Measurements from ENCODE around the gene AGPAT1. TPM values are rescaled to one million over a fixed set of nuclear protein-coding genes. Genes with fewer than 3 reads are reported as not detected.

The AGPAT1 gene
- total and polyA plus RNA-seq, 2 of the 13 experiments (the other 11 are each of a cell fraction or from before 2014, with no cell fraction given) = 51.3 to 139 TPM

DNA sequence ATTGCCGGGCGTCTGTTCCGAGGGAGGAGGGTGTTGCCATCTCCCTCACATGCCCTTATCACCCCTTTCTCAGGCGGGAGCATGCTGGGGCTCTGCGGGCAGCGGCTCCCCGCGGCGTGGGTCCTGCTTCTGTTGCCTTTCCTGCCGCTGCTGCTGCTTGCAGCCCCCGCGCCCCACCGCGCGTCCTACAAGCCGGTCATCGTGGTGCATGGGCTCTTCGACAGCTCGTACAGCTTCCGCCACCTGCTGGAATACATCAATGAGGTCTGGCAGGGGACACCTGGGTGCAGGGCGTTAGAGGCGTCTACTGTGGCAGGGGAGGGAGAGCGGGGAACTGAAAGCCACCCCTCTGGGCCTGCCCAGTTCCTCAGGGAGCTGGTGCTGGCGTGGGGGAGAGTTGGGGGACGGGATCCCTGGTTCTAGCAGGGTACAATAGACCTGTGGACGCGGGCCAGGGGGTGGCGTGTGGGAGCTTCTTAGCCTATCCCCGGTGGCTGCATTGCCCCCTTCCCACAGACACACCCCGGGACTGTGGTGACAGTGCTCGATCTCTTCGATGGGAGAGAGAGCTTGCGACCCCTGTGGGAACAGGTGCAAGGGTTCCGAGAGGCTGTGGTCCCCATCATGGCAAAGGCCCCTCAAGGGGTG is 21.2 kb downstream of the AGPAT1 start (continued):
- TF ChIP-seq PPARG (CRISPR knock-in tag; conservative IDR thresholded peaks at IDR 0.05) = 0 out of 2 replicates have a peak, but pooled peaks have one; percentile 10
- TF ChIP-seq, protein P1, sequence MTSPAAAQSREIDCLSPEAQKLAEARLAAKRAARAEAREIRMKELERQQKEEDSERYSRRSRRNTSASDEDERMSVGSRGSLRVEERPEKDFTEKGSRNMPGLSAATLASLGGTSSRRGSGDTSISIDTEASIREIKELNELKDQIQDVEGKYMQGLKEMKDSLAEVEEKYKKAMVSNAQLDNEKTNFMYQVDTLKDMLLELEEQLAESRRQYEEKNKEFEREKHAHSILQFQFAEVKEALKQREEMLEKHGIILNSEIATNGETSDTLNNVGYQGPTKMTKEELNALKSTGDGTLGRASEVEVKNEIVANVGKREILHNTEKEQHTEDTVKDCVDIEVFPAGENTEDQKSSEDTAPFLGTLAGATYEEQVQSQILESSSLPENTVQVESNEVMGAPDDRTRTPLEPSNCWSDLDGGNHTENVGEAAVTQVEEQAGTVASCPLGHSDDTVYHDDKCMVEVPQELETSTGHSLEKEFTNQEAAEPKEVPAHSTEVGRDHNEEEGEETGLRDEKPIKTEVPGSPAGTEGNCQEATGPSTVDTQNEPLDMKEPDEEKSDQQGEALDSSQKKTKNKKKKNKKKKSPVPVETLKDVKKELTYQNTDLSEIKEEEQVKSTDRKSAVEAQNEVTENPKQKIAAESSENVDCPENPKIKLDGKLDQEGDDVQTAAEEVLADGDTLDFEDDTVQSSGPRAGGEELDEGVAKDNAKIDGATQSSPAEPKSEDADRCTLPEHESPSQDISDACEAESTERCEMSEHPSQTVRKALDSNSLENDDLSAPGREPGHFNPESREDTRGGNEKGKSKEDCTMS (CRISPR knock-in tag; conservative IDR thresholded peaks at IDR 0.05) = no peak
- TF ChIP-seq, protein P2, sequence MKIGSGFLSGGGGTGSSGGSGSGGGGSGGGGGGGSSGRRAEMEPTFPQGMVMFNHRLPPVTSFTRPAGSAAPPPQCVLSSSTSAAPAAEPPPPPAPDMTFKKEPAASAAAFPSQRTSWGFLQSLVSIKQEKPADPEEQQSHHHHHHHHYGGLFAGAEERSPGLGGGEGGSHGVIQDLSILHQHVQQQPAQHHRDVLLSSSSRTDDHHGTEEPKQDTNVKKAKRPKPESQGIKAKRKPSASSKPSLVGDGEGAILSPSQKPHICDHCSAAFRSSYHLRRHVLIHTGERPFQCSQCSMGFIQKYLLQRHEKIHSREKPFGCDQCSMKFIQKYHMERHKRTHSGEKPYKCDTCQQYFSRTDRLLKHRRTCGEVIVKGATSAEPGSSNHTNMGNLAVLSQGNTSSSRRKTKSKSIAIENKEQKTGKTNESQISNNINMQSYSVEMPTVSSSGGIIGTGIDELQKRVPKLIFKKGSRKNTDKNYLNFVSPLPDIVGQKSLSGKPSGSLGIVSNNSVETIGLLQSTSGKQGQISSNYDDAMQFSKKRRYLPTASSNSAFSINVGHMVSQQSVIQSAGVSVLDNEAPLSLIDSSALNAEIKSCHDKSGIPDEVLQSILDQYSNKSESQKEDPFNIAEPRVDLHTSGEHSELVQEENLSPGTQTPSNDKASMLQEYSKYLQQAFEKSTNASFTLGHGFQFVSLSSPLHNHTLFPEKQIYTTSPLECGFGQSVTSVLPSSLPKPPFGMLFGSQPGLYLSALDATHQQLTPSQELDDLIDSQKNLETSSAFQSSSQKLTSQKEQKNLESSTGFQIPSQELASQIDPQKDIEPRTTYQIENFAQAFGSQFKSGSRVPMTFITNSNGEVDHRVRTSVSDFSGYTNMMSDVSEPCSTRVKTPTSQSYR (CRISPR knock-in tag; IDR thresholded peaks at IDR 0.05; ENCODE audit: borderline replicate concordance) = peak; percentile 67
- peak; percentile 77; the same call in 1 of the 2 replicates for TF ChIP-seq MIXL1 (CRISPR knock-in tag; IDR thresholded peaks at IDR 0.05)
- peak; percentile 85; the same call in 1 of the 2 replicates for TF ChIP-seq TGIF2 (CRISPR knock-in tag; IDR thresholded peaks at IDR 0.05)
- 0 out of 2 replicates have a peak, but pooled peaks have one; percentile 48 for TF ChIP-seq NFAT5 (CRISPR knock-in tag; IDR thresholded peaks at IDR 0.05)
- 0 out of 2 replicates have a peak, but pooled peaks have one; percentile 36 for TF ChIP-seq ZNF709 (CRISPR knock-in tag; IDR thresholded peaks at IDR 0.05)
- TF ChIP-seq ZSCAN21 (CRISPR knock-in tag; IDR thresholded peaks at IDR 0.05; ENCODE audit: borderline replicate concordance) = peak; percentile 29; the same call in 1 of the 2 replicates
- TF ChIP-seq ZNF83 (CRISPR knock-in tag; IDR thresholded peaks at IDR 0.05; ENCODE audit: borderline replicate concordance) = 0 out of 2 replicates have a peak, but pooled peaks have one; percentile 83
- TF ChIP-seq ZNF75D (CRISPR knock-in tag; IDR thresholded peaks at IDR 0.05; ENCODE audit: borderline replicate concordance) = no peak
- no peak for TF ChIP-seq SP4 (CRISPR knock-in tag; IDR thresholded peaks at IDR 0.05)
- peak; percentile 89; the same call in 1 of the 2 replicates for TF ChIP-seq TIGD3 (CRISPR knock-in tag; IDR thresholded peaks at IDR 0.05; ENCODE audit: borderline replicate concordance)
- TF ChIP-seq SRSF9 (IDR thresholded peaks at IDR 0.05; ENCODE audit: borderline replicate concordance, insufficient read depth, low read depth, low read length, poor library complexity, severe bottlenecking) = no peak
- peak; percentile 85 for TF ChIP-seq MXD4 (CRISPR knock-in tag; IDR thresholded peaks at IDR 0.05)
- no peak for TF ChIP-seq ZNF282 (IDR thresholded peaks at IDR 0.05; ENCODE audit: partially characterized antibody)
